ENCODE results near the gene SMIM43.
"Not testable (repeated sequence)": the region's sequence is repeated elsewhere in the genome, so short reads cannot be mapped to it uniquely, and the experiment has no call there.

SMIM43 gene

DNA sequence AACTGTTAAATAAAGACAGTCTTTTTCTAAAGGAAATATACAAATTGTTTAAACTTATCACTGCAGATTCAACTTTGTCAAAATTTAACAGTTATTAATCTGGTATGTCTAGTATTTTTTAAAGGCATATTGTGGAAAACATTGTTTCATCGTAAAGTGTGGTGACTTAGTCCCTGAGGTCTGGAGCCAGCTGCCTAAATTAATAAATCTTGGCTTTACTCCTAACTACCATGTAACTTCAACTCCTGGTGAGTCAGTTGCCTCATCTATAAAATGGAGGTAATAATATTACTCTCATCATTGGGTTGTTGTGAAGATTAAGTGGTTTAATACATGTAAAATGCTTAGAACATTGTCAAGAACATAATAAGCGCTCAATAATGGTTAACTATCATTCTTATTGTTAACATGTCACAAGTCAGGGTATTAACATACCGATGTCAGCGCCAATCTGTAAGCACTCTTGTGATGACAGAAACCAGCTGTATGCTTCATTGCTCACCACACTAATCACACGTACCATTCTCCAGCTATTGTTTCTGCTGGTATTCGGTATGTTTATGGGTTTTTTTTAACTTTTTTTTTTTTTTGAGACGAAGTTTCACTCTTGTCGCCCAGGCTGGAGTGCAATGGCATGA lies 14.1 kb upstream of the SMIM43 start:
- no peak for DNase-seq (ENCODE audit: low spot score)

DNA sequence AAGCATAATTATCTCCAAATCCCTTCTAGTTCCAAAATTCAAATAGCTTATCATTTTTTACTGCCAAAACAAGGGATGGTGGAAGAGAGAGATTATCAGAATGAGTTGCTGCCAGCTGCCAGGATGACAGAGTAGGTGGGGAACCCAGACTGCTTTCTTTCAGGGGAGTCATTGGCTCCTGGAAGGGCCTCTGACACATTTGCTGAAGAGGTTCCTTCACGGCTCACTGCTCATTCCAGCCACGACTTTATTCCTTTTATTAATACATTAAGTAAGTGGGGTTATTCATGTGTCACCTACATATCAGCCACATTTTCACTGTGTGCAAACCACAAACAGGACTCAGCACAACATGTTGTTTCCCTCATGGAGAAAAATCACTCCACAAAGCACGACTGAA lies 12.7 kb upstream of the SMIM43 start:
- no peak for DNase-seq (ENCODE audit: low spot score)

- DNase-seq (ENCODE audit: low spot score) = no peak
Measured at GRCh38 chr4:121776610-121777401, 11.8 kb upstream of the SMIM43 start.

DNA sequence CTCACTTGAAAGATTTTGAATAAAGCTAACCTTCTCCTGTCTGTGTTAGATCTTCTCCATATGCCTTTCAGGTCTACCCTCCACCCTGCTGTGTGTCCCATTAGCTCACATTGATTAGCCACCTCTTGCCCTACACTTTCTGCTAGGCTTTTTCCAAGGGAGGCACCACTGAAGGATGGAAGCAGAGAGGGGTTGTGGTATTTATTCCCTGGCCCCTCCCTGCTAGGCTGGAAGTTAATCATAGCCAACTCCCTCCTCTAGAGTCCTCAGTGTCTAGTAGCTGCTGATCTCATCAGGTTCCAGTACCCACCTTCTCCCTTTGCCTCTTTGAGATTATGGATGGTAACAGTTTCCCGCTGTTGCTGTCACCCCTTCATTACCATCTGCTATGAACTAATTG lies 8.9 kb upstream of the SMIM43 start:
- no peak for DNase-seq (ENCODE audit: low spot score)

GRCh38 chr4:121771869-121772268 lies 6.9 kb upstream of the SMIM43 start:
- no peak for DNase-seq (ENCODE audit: low spot score)

GRCh38 chr4:121769341-121769740 lies 4.4 kb upstream of the SMIM43 start:
- DNase-seq (ENCODE audit: low spot score) = no peak

DNA sequence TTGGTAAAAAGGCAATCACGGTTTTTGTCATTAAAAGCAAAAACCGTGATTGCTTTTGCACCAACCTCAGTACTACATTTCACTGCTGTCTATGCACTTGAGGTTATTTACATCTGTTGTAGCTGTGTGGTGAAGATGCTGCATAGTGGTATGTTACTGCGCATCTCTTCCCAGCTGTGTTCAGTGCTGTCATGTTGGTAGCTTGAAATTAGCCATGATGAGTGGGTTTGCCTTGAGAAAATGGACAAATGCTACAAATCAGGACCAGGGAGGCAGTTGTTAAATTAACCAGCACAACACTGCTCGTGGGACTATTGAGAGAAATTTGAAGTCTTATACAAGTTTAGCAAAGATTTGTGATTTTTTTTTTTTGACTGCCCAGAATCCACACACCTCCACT lies 2.2 kb upstream of the SMIM43 start:
- DNase-seq (ENCODE audit: low spot score) = no peak

DNA sequence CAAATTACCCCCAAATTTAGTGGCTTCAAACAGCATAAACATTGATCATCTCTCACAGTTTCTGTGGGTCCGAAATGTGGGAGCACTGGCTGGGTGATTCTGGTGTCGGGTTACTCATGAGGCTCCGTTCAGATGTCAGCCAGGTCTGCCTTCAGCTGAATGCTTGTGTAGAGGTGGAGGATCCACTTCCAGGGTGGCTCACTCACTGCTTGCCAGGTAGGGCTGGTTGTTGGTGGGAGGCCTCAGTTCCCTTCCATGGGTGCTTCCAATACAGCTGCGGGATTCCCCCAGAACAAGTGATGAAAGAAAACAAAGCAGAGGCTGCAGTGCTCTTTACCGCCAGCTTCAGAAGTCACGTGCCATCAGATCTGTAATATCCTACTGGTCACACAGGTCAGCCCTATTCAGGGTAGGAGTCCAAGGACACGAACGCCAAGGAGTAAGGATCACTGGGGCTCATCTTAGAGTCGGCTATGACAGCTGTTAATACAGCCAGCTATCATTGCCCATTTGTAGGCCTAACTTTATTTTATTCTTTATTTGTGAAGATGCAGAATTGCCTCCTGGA lies 1.1 kb upstream of the SMIM43 start:
- DNase-seq (ENCODE audit: low spot score) = no peak

DNA sequence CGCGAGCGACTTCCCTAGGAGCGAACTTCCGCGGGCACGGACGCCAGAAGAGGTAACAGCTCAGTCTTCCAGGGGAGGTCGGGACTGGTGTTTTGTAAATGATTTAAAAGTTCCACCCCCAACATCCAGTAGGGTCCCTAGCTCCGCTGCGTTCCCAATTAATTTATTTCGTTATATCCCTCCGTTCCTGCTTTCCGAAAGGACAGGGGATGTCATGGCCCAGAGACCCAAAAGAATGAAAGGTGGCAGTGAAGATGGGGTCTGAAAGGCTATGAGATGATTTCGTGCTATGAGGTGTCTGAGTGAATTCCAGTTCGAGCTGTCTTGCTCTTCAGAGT lies 373 bp upstream of the SMIM43 start:
- no peak for DNase-seq (ENCODE audit: low spot score)

- no peak for DNase-seq (ENCODE audit: low spot score)
Measured at GRCh38 chr4:121764303-121764701, 662 bp downstream of the SMIM43 start.

DNA sequence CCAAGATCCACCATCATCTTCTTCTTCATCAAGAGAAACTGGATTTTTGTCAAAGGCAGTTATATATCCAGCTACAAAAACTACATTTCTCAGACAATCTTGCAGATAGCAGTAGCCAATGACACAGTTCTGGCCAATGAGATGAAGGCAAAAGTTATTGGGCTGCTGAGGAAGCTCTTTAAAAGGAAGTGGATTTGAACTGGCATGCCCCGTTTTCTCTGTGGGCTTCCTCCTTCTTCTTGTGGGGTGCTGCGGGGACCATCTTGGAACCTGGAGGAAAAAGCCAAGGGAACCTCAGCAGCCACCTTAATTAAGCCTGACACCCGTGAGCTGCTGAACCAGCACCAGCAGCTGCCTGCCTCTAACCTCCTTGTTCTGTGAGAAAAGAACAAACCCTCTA lies 4.8 kb downstream of the SMIM43 start:
- no peak for DNase-seq (ENCODE audit: low spot score)

- DNase-seq (ENCODE audit: low spot score) = no peak
Measured at GRCh38 chr4:121758925-121759568, 5.9 kb downstream of the SMIM43 start.

DNA sequence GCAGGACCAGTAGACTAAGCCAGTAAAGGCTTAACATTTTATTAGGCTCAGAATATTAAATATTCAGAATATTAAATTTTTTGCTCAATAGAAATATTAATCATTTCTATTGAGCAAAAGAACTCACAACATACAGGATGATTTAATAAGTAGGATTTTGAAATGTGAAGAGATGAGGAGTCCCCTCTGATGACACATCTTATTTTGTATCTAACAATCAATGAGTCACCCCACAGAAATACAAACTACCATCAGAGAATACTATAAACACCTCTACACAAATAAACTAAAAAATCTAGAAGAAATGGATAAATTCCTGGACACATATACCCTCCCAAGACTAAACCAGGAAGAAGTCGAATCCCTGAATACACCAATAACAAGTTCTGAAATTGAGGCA lies 12.8 kb downstream of the SMIM43 start:
- DNase-seq (ENCODE audit: low spot score) = not testable (repeated sequence)

GRCh38 chr4:121749225-121749624 lies 15.7 kb downstream of the SMIM43 start:
- DNase-seq (ENCODE audit: low spot score) = no peak

DNA sequence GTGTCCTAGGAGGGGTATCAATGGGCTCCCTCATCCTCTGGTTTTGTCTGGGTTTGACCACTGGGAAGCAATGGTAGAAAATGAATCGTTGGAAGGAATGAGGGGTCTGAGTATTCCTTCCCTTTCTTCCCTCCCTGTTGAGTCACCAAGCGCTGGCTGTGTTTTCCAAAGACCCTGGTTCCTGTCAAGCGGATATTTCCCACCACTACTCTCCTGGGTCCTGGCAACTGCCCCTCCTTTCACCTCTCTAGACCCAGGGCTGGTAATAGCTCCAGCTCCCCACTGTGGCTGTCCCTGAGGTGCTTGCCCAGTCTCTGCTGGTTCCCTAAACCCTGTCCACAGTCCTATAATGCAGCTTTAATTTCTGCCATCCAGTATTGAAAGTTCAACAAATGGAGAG lies 22.2 kb downstream of the SMIM43 start:
- no peak for DNase-seq (ENCODE audit: low spot score)

GRCh38 chr4:121741751-121742150 lies 23.2 kb downstream of the SMIM43 start:
- no peak for DNase-seq (ENCODE audit: low spot score)

DNA sequence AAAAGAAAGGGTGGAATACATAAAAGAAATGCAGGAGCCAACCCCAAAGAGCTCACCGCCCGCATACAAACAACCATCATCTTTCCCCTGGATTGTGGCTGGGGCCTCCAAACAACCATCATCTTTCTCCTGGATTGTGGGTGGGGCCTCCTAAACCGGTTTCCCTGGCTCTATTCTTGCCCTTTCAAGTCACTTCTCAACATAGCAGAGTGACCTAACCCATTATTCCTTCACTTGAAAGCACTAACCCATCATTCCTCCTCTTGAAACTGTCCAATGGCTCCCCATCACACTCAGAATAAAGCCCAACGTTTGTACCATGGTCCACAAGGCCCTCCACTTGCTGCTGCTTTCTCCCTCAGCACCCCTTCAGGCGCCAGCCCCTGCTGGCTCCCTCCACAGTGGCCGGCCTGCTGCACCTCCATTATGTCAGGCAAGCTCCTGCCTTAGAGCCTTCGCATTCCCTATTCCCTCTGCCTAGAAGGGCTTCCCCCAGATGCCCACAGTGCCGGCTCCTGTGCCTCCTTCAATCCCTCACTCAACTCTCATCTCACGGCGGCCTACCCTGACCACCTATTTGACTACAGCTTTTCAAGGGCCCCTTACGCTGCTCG lies 24.1 kb downstream of the SMIM43 start:
- no peak for DNase-seq (ENCODE audit: low spot score)

GRCh38 chr4:121739575-121739974 lies 25.4 kb downstream of the SMIM43 start:
- DNase-seq (ENCODE audit: low spot score) = no peak

DNA sequence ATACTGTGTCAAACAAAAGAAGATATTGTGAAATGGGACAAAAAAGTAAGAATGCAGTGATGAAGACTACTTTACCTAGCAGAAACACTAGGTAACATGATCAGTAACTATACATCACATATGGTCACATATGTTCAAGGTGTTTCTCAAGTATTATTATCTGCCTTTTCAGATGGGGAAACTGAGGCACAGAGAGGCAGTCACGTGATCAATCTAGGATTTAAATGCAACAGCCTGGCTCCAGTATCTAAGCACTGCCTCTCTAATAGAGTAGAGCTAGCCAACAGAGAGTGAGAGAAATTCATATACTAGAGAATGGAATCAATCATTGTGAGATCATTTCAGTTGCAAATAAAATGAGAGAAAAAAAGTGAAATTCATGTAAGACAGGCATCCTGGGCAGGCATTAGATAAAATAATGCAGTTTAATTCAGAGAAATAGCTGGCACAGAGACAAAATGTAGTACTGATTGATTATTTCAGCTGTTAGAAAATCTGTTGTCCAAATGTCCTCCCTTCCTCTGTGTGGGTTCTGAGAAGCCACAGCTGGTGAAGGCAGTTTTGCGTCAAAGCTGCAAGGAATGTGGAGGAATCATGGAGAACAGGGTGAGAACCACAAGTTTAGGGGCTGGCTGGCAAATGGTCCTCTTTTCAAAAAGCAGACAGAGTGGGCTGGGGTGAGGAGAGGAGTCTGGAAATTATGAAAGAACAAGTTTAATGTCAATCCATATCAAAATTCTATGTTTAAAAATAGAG lies 26.0 kb downstream of the SMIM43 start:
- DNase-seq (ENCODE audit: low spot score) = no peak

- DNase-seq (ENCODE audit: low spot score) = no peak
Measured at GRCh38 chr4:121737846-121738554, 27.0 kb downstream of the SMIM43 start.

DNA sequence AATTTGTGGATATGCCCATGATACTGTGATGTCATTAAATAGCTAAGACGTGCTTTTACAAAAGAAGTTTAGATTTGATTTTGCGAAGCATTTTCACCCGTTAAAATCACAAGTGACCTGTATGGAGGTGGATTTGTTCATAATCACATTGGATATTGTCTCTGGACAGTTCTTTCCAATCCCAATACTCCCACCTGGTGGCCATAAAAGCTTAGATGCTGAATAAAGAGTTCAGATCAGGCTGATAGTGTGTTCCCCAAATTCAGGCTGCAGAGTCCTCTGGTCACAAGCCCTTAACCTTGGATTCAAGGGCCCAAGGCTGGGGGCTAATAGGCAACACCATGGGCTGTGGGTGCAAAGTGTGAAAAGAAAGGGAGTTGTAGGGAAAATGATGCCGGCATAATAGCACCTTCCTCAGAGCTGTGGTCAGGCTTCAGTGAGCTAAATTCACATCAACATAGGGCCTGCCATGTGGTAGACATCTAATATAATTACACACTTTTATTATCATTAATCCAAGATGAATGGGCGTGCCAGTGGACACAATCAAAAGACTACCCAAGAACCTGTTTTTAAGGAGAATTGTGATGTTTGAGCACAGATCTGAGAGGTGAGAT lies 28.1 kb downstream of the SMIM43 start:
- no peak for DNase-seq (ENCODE audit: low spot score)
